ENCODE data around the gene ADAMTS9.

Gene ADAMTS9

DNA sequence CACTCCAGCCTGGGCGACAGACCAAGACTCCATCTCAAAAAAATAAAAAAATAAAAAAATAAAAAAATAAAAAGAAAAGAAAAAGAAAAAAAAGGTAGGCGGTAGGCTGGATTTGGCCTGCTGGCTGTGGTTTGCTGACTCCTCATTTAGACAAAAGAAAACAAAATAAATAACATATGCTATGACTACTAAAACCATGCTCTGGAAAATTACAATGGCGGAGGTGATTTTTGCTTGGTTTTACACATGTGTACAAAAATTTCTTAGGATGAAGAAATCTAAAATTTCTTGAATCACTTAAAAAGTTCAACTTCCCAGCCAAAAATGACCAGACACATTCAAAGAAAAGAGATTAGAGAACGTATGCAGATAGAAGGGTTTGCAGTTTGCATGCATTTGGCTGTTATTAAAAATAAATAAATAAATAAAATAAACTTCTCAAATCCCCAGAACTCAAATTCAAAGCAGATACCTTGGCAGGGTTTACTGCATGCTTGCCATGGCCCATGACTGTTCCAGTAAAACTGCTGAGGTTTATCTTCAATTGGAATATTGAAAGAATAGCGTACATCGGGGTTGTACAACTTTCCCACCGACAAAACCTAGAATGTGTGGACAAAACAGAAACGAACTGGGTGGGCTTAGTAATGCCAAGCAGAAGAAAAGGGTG is 65.9 kb downstream of the ADAMTS9 start:
- TF ChIP-seq, protein P1, sequence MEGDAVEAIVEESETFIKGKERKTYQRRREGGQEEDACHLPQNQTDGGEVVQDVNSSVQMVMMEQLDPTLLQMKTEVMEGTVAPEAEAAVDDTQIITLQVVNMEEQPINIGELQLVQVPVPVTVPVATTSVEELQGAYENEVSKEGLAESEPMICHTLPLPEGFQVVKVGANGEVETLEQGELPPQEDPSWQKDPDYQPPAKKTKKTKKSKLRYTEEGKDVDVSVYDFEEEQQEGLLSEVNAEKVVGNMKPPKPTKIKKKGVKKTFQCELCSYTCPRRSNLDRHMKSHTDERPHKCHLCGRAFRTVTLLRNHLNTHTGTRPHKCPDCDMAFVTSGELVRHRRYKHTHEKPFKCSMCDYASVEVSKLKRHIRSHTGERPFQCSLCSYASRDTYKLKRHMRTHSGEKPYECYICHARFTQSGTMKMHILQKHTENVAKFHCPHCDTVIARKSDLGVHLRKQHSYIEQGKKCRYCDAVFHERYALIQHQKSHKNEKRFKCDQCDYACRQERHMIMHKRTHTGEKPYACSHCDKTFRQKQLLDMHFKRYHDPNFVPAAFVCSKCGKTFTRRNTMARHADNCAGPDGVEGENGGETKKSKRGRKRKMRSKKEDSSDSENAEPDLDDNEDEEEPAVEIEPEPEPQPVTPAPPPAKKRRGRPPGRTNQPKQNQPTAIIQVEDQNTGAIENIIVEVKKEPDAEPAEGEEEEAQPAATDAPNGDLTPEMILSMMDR (IDR thresholded peaks at IDR 0.05; ENCODE audit: low read depth, low read length, missing control alignments) = no peak
- H3K36me3 ChIP-seq (replicated peaks) = no peaks in the 10 kb centered on the region
- DNase-seq = no peak
- in situ Hi-C loops (cut with HindIII; ENCODE audit: low pct_ligation_motif_present, low sequenced_read_pairs) = no loop called here
- H3K4me3 ChIP-seq (ENCODE audit: low read depth, low read length) = no peak overlapping the region
- no peak overlapping the region for H3K27ac ChIP-seq
- H3K27me3 ChIP-seq (replicated peaks) = no peaks in the 10 kb centered on the region

DNA sequence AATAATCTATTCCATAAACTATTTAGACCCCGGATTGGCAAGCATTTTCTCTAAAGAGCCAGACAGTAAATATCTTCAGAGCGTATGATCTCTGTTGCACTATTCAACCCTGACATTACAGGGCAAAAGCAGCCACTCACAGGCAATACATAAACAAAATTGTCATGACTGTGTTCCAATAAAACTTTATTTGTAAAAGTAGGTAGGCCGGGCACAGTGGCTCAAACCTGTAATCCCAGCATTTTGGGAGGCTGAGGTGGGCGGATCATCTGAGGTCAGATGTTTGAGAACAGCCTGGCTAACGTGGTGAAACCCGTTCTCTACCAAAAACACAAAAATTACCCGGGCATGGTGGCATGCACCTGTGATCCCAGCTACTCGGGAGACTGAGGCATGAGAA is 66.5 kb downstream of the ADAMTS9 start:
- H3K36me3 ChIP-seq (replicated peaks) = no peaks in the 10 kb centered on the region
- TF ChIP-seq, protein P1 (IDR thresholded peaks at IDR 0.05; ENCODE audit: low read depth, low read length, missing control alignments) = no peak
- DNase-seq = no peak
- H3K4me3 ChIP-seq (ENCODE audit: low read depth, low read length) = no peak overlapping the region
- in situ Hi-C loops (cut with HindIII; ENCODE audit: low pct_ligation_motif_present, low sequenced_read_pairs) = no loop called here
- no peaks in the 10 kb centered on the region for H3K27me3 ChIP-seq (replicated peaks)
- no peak overlapping the region for H3K27ac ChIP-seq

DNA sequence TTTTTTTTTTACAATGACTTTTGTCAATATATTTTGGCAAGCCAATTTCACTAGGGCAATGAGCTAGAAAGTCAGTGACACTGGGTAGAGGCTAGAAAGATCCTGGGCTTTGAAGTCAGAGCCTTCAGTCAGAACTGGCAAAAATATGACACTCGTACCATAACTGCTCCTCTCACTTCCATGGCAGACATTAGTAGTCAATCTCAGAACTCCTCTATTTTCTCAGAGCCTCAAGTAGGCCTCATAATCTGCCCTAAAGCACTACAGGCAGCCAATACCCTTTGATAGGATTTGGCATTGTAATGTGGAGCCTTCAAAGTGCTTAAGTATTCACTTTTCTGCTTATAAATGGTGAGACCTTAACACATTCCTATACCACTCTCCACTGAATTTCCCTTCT is 67.8 kb downstream of the ADAMTS9 start:
- DNase-seq = no peak
- in situ Hi-C loops (cut with HindIII; ENCODE audit: low pct_ligation_motif_present, low sequenced_read_pairs) = no loop called here
- no peak overlapping the region for H3K4me3 ChIP-seq (ENCODE audit: low read depth, low read length)
- no peaks in the 10 kb centered on the region for H3K27me3 ChIP-seq (replicated peaks)
- TF ChIP-seq, protein P1 (IDR thresholded peaks at IDR 0.05; ENCODE audit: low read depth, low read length, missing control alignments) = no peak
- no peaks in the 10 kb centered on the region for H3K36me3 ChIP-seq (replicated peaks)
- no peak overlapping the region for H3K27ac ChIP-seq

DNA sequence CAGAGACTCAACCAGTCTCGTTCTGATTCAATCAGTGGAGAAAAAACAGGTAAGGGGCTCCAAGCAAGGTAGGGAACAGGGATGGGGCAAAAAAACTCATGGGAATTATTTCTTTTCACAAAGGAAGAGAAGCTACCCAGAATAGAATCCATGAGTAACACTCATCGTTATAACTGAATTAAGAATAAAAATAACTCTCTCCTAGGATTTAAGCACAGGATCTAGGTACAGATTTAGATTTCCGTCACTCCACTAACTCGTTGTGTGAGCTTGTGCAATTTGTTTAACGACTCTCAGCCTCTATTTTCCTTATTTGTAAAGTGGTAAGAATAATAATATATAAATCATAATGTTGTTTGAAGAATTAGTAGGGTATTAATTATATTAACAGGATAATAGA is 68.6 kb downstream of the ADAMTS9 start:
- no peak for DNase-seq
- in situ Hi-C loops (cut with HindIII; ENCODE audit: low pct_ligation_motif_present, low sequenced_read_pairs) = no loop called here
- H3K36me3 ChIP-seq (replicated peaks) = no peaks in the 10 kb centered on the region
- H3K4me3 ChIP-seq (ENCODE audit: low read depth, low read length) = no peak overlapping the region
- TF ChIP-seq, protein P1 (IDR thresholded peaks at IDR 0.05; ENCODE audit: low read depth, low read length, missing control alignments) = no peak
- H3K27me3 ChIP-seq (replicated peaks) = no peaks in the 10 kb centered on the region
- H3K27ac ChIP-seq = no peak overlapping the region

DNA sequence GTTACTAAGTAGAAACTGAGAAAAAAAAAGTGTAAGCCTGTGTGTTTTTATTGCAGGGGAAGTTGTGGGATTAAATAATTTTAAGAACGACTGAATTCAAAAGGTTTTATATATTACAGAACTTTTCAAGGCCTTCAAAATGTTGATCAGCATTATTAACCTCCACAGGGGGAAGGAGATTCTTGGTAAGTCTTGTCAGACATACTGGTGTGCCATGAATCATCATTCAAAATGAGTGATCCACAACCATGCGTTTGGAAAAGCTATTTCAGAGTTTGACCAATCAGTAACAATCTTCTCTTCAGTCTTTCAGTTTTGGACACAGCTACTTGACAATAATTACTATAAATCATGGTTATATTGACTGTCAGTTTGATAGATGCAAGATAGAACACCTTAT is 70.2 kb downstream of the ADAMTS9 start:
- no peaks in the 10 kb centered on the region for H3K36me3 ChIP-seq (replicated peaks)
- no peak overlapping the region for H3K4me3 ChIP-seq (ENCODE audit: low read depth, low read length)
- TF ChIP-seq, protein P1 (IDR thresholded peaks at IDR 0.05; ENCODE audit: low read depth, low read length, missing control alignments) = no peak
- in situ Hi-C loops (cut with HindIII; ENCODE audit: low pct_ligation_motif_present, low sequenced_read_pairs) = no loop called here
- H3K27ac ChIP-seq = no peak overlapping the region
- no peaks in the 10 kb centered on the region for H3K27me3 ChIP-seq (replicated peaks)
- DNase-seq = no peak

DNA sequence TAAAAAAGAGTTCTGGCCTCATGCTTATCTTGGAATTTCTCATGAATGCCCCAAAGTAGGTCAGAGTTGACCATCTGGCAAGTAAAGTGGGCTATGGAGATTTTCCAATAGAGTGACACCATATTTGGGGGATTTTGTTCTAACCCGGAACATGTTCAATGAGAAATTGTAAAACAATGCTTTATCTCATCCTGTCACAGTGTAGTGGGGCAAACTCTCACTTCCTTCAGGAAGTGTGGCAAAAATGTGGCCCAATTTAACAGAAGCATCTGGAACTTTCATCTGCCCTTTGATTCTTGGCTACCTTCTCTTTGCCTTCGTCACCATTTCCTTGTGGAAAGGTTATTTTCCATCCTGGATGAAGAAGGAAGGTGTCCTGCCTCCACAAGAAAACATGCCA is 70.8 kb downstream of the ADAMTS9 start:
- Histone ChIP-seq H3K4me3 (ENCODE audit: low read depth, low read length) (no peak overlapping the region), H3K27ac (no peak overlapping the region), H3K27me3 (replicated peaks) (no peaks in the 10 kb centered on the region), H3K36me3 (replicated peaks) (no peaks in the 10 kb centered on the region)
- in situ Hi-C loops (cut with HindIII; ENCODE audit: low pct_ligation_motif_present, low sequenced_read_pairs) = no loop called here
- TF ChIP-seq, protein P1 (IDR thresholded peaks at IDR 0.05; ENCODE audit: low read depth, low read length, missing control alignments) = no peak
- DNase-seq = no peak

All from brain microvascular endothelial cell (primary cell).